PC-9 (cell line): Measurements from ENCODE around the gene EYS. TPM values are rescaled to one million over a fixed set of nuclear protein-coding genes. Genes with fewer than 3 reads are reported as not detected.
A peak's percentile ranks its signal among the peaks of the same experiment; 100 is the strongest.

Experiments used
- BruUV-seq: library from RNA; stranded (reverse); fragments of 400-500 nt; replicated peaks from 2 replicates; lab custom pipeline; 2021; lab: Mats Ljungman, UMichigan
- CTCF ChIA-PET: fragments of 300-600 bp; sonication (Branson Sonifier 250); formaldehyde crosslinking; loops from one replicate; lab custom pipeline; 2022; ENCODE audit warnings: antibody characterized with exemption; lab: Charles Lee
- POLR2A ChIA-PET: fragments of 300-600 bp; sonication (Branson Sonifier 250); formaldehyde crosslinking; loops from one replicate; lab custom pipeline; 2022; ENCODE audit warnings: antibody characterized with exemption; ENCODE audit not compliant: unreplicated experiment; lab: Charles Lee
- DNase-seq, 2 experiments: peaks; one replicate each; pipeline versions ENCODE4 v3.0.0 to v3.0.0-alpha.2; 2015 to 2022; ENCODE audit warnings: mixed read lengths in 1 of 2
- H2AFZ ChIP-seq: fragments of 200-600 bp; sonication (generic); 2 replicates; pipeline ENCODE4 v1.8.1; 2017; ENCODE audit warnings: antibody characterized with exemption
- H3F3A ChIP-seq: fragments of 200-600 bp; sonication (generic); 2 replicates; pipeline ENCODE4 v1.8.1; 2017; ENCODE audit warnings: antibody characterized with exemption, mild to moderate bottlenecking, low read depth; ENCODE audit not compliant: insufficient read depth
- H3K27ac ChIP-seq: fragments of 200-600 bp; sonication (generic); 2 replicates; pipeline ENCODE4 v1.6.1; 2016; ENCODE audit warnings: mixed run types
- H3K27me3 ChIP-seq: fragments of 200-600 bp; sonication (generic); 2 replicates; pipeline ENCODE4 v1.6.1; 2016; ENCODE audit warnings: low read depth, mixed run types; ENCODE audit not compliant: insufficient read depth
- H3K36me3 ChIP-seq: fragments of 200-600 bp; sonication (generic); 2 replicates; pipeline ENCODE4 v1.6.1; 2016; ENCODE audit warnings: low read depth, mixed run types
- H3K4me1 ChIP-seq: fragments of 200-600 bp; sonication (generic); replicated peaks from 2 replicates; pipeline ENCODE4 v1.6.1; 2016; ENCODE audit warnings: mixed run types; ENCODE audit not compliant: insufficient read depth
- H3K4me2 ChIP-seq: fragments of 200-600 bp; sonication (generic); 2 replicates; pipeline ENCODE4 v1.6.1; 2017; ENCODE audit warnings: mixed run types
- H3K4me3 ChIP-seq: fragments of 200-600 bp; sonication (generic); 2 replicates; pipeline ENCODE4 v1.6.1; 2016; ENCODE audit warnings: mixed run types
- H3K79me2 ChIP-seq: fragments of 200-600 bp; sonication (generic); 2 replicates; pipeline ENCODE4 v1.6.1; 2017; ENCODE audit warnings: low read depth, mixed run types
- H3K9me2 ChIP-seq: fragments of 200-600 bp; sonication (generic); 2 replicates; pipeline ENCODE4 v1.8.1; 2017; ENCODE audit warnings: mild to moderate bottlenecking; ENCODE audit not compliant: insufficient read depth
- H3K9me3 ChIP-seq: fragments of 200-600 bp; sonication (generic); 2 replicates; pipeline ENCODE4 v1.8.1; 2016; ENCODE audit warnings: low read depth; ENCODE audit not compliant: insufficient read depth
- H4K20me1 ChIP-seq: fragments of 200-600 bp; sonication (generic); 2 replicates; pipeline ENCODE4 v1.8.1; 2017; ENCODE audit not compliant: insufficient read depth
- EZH2 ChIP-seq: fragments of 200-600 bp; sonication (generic); IDR thresholded peaks from 2 replicates; pipeline ENCODE4 v1.8.0; 2017; ENCODE audit warnings: antibody characterized with exemption, low read depth
- intact Hi-C: fragments of 100-400 bp; cut with micrococcal nuclease; formaldehyde crosslinking; loops from one replicate; pipeline ENCODE4 v1.10.0; 2022; ENCODE audit not compliant: unreplicated experiment
- total RNA-seq: library from RNA; stranded (reverse); gene quantifications from 2 replicates; pipeline ENCODE4 v1.2.3, GENCODE V29; 2021
- TF ChIP-seq, protein P1 (sequence below): fragments of 200-600 bp; sonication (generic); conservative IDR thresholded peaks from 2 replicates; pipeline ENCODE4 v1.6.1; 2017; ENCODE audit warnings: mixed run types, antibody characterized with exemption, mild to moderate bottlenecking, moderate library complexity

The EYS gene
- total RNA-seq, 1 experiment from 2014 or later, result not detected

GRCh38 chr6:63882208-63882607, 1824.8 kb downstream of the EYS start:
- Histone ChIP-seq H3K27me3 (no peaks in the 10 kb centered on the region), H3K36me3 (no peaks in the 10 kb centered on the region), H2AFZ (no peak overlapping the region), H3F3A (no peaks in the 10 kb centered on the region), H3K4me1 (no peaks in the 10 kb centered on the region), H3K9me2 (no peaks in the 10 kb centered on the region), H3K79me2 (no peaks in the 10 kb centered on the region), H3K4me2 (no peak overlapping the region), H3K27ac (no peak overlapping the region), H3K9me3 (no peaks in the 10 kb centered on the region), H3K4me3 (no peak overlapping the region), H4K20me1 (no peaks in the 10 kb centered on the region)
- POLR2A ChIA-PET, result no interaction called here
- CTCF ChIA-PET, result no interaction called here
- intact Hi-C loops, result no loop called here
- BruUV-seq, result no TSS peak
- DNase-seq, result no peak
- TF ChIP-seq, protein P1, sequence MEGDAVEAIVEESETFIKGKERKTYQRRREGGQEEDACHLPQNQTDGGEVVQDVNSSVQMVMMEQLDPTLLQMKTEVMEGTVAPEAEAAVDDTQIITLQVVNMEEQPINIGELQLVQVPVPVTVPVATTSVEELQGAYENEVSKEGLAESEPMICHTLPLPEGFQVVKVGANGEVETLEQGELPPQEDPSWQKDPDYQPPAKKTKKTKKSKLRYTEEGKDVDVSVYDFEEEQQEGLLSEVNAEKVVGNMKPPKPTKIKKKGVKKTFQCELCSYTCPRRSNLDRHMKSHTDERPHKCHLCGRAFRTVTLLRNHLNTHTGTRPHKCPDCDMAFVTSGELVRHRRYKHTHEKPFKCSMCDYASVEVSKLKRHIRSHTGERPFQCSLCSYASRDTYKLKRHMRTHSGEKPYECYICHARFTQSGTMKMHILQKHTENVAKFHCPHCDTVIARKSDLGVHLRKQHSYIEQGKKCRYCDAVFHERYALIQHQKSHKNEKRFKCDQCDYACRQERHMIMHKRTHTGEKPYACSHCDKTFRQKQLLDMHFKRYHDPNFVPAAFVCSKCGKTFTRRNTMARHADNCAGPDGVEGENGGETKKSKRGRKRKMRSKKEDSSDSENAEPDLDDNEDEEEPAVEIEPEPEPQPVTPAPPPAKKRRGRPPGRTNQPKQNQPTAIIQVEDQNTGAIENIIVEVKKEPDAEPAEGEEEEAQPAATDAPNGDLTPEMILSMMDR, result no peak
- no peak for TF ChIP-seq EZH2

GRCh38 chr6:63881791-63882190, 1825.2 kb downstream of the EYS start:
- DNase-seq, result no peak
- POLR2A ChIA-PET, result no interaction called here
- H3K27ac ChIP-seq, result no peak overlapping the region
- H3K4me3 ChIP-seq, result no peak overlapping the region
- H3K4me1 ChIP-seq, result no peaks in the 10 kb centered on the region
- no peak overlapping the region for H2AFZ ChIP-seq
- BruUV-seq, result no TSS peak
- H3K79me2 ChIP-seq, result no peaks in the 10 kb centered on the region
- H3K36me3 ChIP-seq, result no peaks in the 10 kb centered on the region
- no peak overlapping the region for H3K4me2 ChIP-seq
- H3K27me3 ChIP-seq, result no peaks in the 10 kb centered on the region
- H3F3A ChIP-seq, result no peaks in the 10 kb centered on the region
- CTCF ChIA-PET, result no interaction called here
- H3K9me2 ChIP-seq, result no peaks in the 10 kb centered on the region
- intact Hi-C loops, result no loop called here
- no peaks in the 10 kb centered on the region for H3K9me3 ChIP-seq
- TF ChIP-seq EZH2, result no peak
- TF ChIP-seq, protein P1, result no peak
- H4K20me1 ChIP-seq, result no peaks in the 10 kb centered on the region

DNA sequence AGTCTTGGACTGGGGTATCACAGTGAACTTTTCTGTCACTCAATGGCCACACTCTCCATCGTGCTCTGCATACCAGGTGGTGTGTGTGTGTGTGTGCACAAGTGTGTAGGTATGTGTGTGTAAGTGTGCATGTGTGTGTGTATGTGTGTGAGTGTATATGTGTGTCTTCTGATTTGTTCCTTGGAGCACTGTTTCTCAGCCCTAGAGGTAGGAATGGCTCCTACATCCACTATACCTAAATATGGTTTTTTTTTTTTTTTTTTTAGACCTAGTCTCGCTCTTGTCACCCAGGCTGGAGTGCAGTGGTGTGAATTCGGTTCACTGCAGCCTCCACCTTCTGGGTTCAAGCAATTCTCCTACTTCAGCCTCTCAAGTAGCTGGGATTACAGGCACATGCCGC, 1834.8 kb downstream of the EYS start:
- no peaks in the 10 kb centered on the region for H3K79me2 ChIP-seq
- H3F3A ChIP-seq, result no peaks in the 10 kb centered on the region
- no peaks in the 10 kb centered on the region for H3K27me3 ChIP-seq
- no peak overlapping the region for H3K4me2 ChIP-seq
- no peak for DNase-seq
- no peaks in the 10 kb centered on the region for H3K4me1 ChIP-seq
- ChIA-PET POLR2A (no interaction called here), CTCF (no interaction called here)
- intact Hi-C loops, result no loop called here
- no peak overlapping the region for H3K27ac ChIP-seq
- H3K9me3 ChIP-seq, result no peaks in the 10 kb centered on the region
- no TSS peak for BruUV-seq
- no peak overlapping the region for H2AFZ ChIP-seq
- TF ChIP-seq, protein P1, result 0 out of 2 replicates have a peak, but pooled peaks have one; percentile 15
- TF ChIP-seq EZH2, result no peak
- no peaks in the 10 kb centered on the region for H4K20me1 ChIP-seq
- no peaks in the 10 kb centered on the region for H3K9me2 ChIP-seq
- no peak overlapping the region for H3K4me3 ChIP-seq
- no peaks in the 10 kb centered on the region for H3K36me3 ChIP-seq
